ENCODE results near the gene OR2AG2. TPM values are rescaled to one million over a fixed set of nuclear protein-coding genes. Genes with fewer than 3 reads are reported as not detected.
A peak's percentile ranks its signal among the peaks of the same experiment; 100 is the strongest.

OR2AG2 gene
- total RNA-seq, 2 experiments from 2014 or later = 0.06 TPM; not detected in 1

GRCh38 chr11:6721343-6721742 is 50.4 kb downstream of the OR2AG2 start:
- Mint-ChIP-seq H3K36me3 (ENCODE audit: low read depth) (peaks cover 96% of the 10 kb centered on the region), H3K27ac (peak overlapping the region; percentile 70), H3K9me3 (peaks cover 29% of the 10 kb centered on the region), H3K4me1 (ENCODE audit: low read depth) (peaks cover 69% of the 10 kb centered on the region), H3K4me3 (no peak overlapping the region), H3K27me3 (no peaks in the 10 kb centered on the region)
- peaks cover 58% of the 10 kb centered on the region for H3K36me3 ChIP-seq (ENCODE audit: insufficient read depth, low read length)
- ChIA-PET POLR2A (interaction anchor here (0.7 to 2.3 kb wide), 2 partner anchors 25 kb away, joined by 3 to 8 read pairs; no protein-coding TSS in a partner anchor), CTCF (interaction anchor here (0.6 to 1.8 kb wide), 3 partner anchors 15 to 30 kb away, joined by 4 to 6 read pairs (median 4); no protein-coding TSS in a partner anchor)
- peak overlapping the region in 1 of 2 donors; percentile 0 for H3K27ac ChIP-seq (ENCODE audit: low read depth in 1 of 2, low read length in 2 of 2)
- TF ChIP-seq CTCF (IDR thresholded peaks at IDR 0.05) = no peak
- H3K27me3 ChIP-seq (ENCODE audit: control insufficient read depth in 1 of 2, insufficient read depth in 2 of 2, low read length in 2 of 2) = no peaks in the 10 kb centered on the region
- intact Hi-C loops (cut with DNase I, micrococcal nuclease) = no loop called here
- peaks cover 48% of the 10 kb centered on the region for H3K4me1 ChIP-seq (ENCODE audit: insufficient read depth, low read length)
- H3K9me3 ChIP-seq (ENCODE audit: control insufficient read depth in 1 of 2, insufficient read depth in 1 of 2, low read length in 2 of 2) = peaks cover 5 to 21% of the 10 kb centered on the region in 2 experiments
- no peak overlapping the region for H3K4me3 ChIP-seq (ENCODE audit: low read length)
- DNase-seq (no peak), ATAC-seq (ENCODE audit: poor library complexity) (no peak)

- POLR2A ChIA-PET = interaction anchor here (1.0 to 1.5 kb wide), 2 partner anchors 10 to 38 kb away, joined by 3 to 4 read pairs; no protein-coding TSS in a partner anchor
These were observed 52.2 kb downstream of the OR2AG2 start for GRCh38 chr11:6719576-6719975.

GRCh38 chr11:6717426-6717825 is 54.4 kb downstream of the OR2AG2 start:
- ChIA-PET POLR2A (interaction anchor here (0.9 to 1.2 kb wide), 2 partner anchors 20 to 28 kb away, joined by 3 to 4 read pairs; no protein-coding TSS in a partner anchor), CTCF (interaction anchor here (1.4 kb wide), 1 partner anchor 38 kb away, joined by 5 read pairs; no protein-coding TSS in a partner anchor)
- ATAC-seq (ENCODE audit: poor library complexity) = no peak
- Histone ChIP-seq H3K27ac (ENCODE audit: low read depth in 1 of 2, low read length in 2 of 2) (peak overlapping the region in 1 of 2 donors; percentile 10), H3K4me1 (ENCODE audit: insufficient read depth, low read length) (peaks cover 30% of the 10 kb centered on the region), H3K27me3 (ENCODE audit: control insufficient read depth in 1 of 2, insufficient read depth in 2 of 2, low read length in 2 of 2) (no peaks in the 10 kb centered on the region), H3K4me3 (ENCODE audit: low read length) (no peak overlapping the region), H3K36me3 (ENCODE audit: insufficient read depth, low read length) (peaks cover 38% of the 10 kb centered on the region), H3K9me3 (ENCODE audit: control insufficient read depth in 1 of 2, insufficient read depth in 1 of 2, low read length in 2 of 2) (peaks cover 5 to 7% of the 10 kb centered on the region in 2 experiments)
- no peaks in the 10 kb centered on the region for H3K27me3 Mint-ChIP-seq
- H3K36me3 Mint-ChIP-seq (ENCODE audit: low read depth) = peaks cover 89% of the 10 kb centered on the region
- peaks cover 43% of the 10 kb centered on the region for H3K4me1 Mint-ChIP-seq (ENCODE audit: low read depth)
- H3K9me3 Mint-ChIP-seq = peaks cover 19% of the 10 kb centered on the region
- H3K27ac Mint-ChIP-seq = peak overlapping the region; percentile 62
- no peak for DNase-seq
- H3K4me3 Mint-ChIP-seq = no peak overlapping the region
- no peak for TF ChIP-seq CTCF (IDR thresholded peaks at IDR 0.05)
- intact Hi-C loops (cut with DNase I, micrococcal nuclease) = no loop called here

More at GRCh38 chr11:6719576-6719975, 52.2 kb downstream of the OR2AG2 start:
- intact Hi-C loops (cut with DNase I, micrococcal nuclease) = no loop called here
- peak overlapping the region; percentile 62 for H3K27ac Mint-ChIP-seq
- H3K4me1 Mint-ChIP-seq (ENCODE audit: low read depth) = peaks cover 62% of the 10 kb centered on the region
- no peak for DNase-seq
- TF ChIP-seq CTCF (IDR thresholded peaks at IDR 0.05) = no peak
- H3K27ac ChIP-seq (ENCODE audit: low read depth in 1 of 2, low read length in 2 of 2) = no peak overlapping the region
- H3K4me1 ChIP-seq (ENCODE audit: insufficient read depth, low read length) = peaks cover 43% of the 10 kb centered on the region
- H3K9me3 Mint-ChIP-seq = peaks cover 25% of the 10 kb centered on the region
- H3K36me3 Mint-ChIP-seq (ENCODE audit: low read depth) = peaks cover 96% of the 10 kb centered on the region
- H3K4me3 ChIP-seq (ENCODE audit: low read length) = no peak overlapping the region
- no peak overlapping the region for H3K4me3 Mint-ChIP-seq
- peaks cover 5 to 20% of the 10 kb centered on the region in 2 experiments for H3K9me3 ChIP-seq (ENCODE audit: control insufficient read depth in 1 of 2, insufficient read depth in 1 of 2, low read length in 2 of 2)
- H3K36me3 ChIP-seq (ENCODE audit: insufficient read depth, low read length) = peaks cover 54% of the 10 kb centered on the region
- no peak for ATAC-seq (ENCODE audit: poor library complexity)
- CTCF ChIA-PET = interaction anchor here (0.9 to 1.7 kb wide), 3 partner anchors 13 to 38 kb away, joined by 3 to 5 read pairs (median 4); partner anchors contain the start of gene MRPL17
- H3K27me3 Mint-ChIP-seq = no peaks in the 10 kb centered on the region
- H3K27me3 ChIP-seq (ENCODE audit: control insufficient read depth in 1 of 2, insufficient read depth in 2 of 2, low read length in 2 of 2) = no peaks in the 10 kb centered on the region

Other genes starting within 250 kb of the OR2AG2 start
- gene RRP8, start 168.4 kb downstream of the OR2AG2 start, total RNA-seq = 10 to 100 TPM; 25.7 to 27.3 TPM
- gene ILK, start 168.2 kb downstream of the OR2AG2 start, total RNA-seq = 10 to 100 TPM; 19.2 to 21.0 TPM
- 100 to 1,000 TPM; 154 to 164 TPM for gene TAF10, start 159.8 kb downstream of the OR2AG2 start, total RNA-seq
- 10 to 100 TPM; 29.7 to 34.4 TPM for gene TPP1, start 152.6 kb downstream of the OR2AG2 start, total RNA-seq
- gene DCHS1, start 116.2 kb downstream of the OR2AG2 start, total RNA-seq = 1 to 10 TPM; 9.7 TPM
- 10 to 100 TPM; 12.3 to 14.2 TPM for gene MRPL17, start 88.6 kb downstream of the OR2AG2 start, total RNA-seq
- not detected for gene OR2AG1, start 11.0 kb upstream of the OR2AG2 start, total RNA-seq
- not detected for gene OR6A2, start 27.7 kb upstream of the OR2AG2 start, total RNA-seq
- gene OR10A5, start 73.7 kb upstream of the OR2AG2 start, total RNA-seq = not detected
- gene OR10A2, start 91.1 kb upstream of the OR2AG2 start, total RNA-seq = not detected
- gene OR10A4, start 104.6 kb upstream of the OR2AG2 start, total RNA-seq = not detected
- gene OR2D2, start 120.5 kb upstream of the OR2AG2 start, total RNA-seq = not detected
- gene OR2D3, start 149.0 kb upstream of the OR2AG2 start, total RNA-seq = not detected
- gene ZNF215, start 154.4 kb upstream of the OR2AG2 start, total RNA-seq = 1 to 10 TPM in 1 of 2 experiments, under 1 TPM in 1; 0.87 to 1.1 TPM
- gene ZNF214, start 248.4 kb upstream of the OR2AG2 start, total RNA-seq = not detected
- gene NLRP14, start 248.5 kb upstream of the OR2AG2 start, total RNA-seq = under 1 TPM in 1 of 2 experiments, not detected in 1; 0.05 TPM

Measured in CD4-positive, alpha-beta T cell (primary cell).